GM13976 (cell line): ENCODE measurements around the gene TMEM273.
A peak's percentile ranks its signal among the peaks of the same experiment; 100 is the strongest.

Source experiments
- DNase-seq: peaks from one replicate; pipeline ENCODE4 v3.0.0; 2012; ENCODE audit warnings: low spot score
- CTCF ChIP-seq: IDR thresholded peaks from 2 replicates; pipeline ENCODE4 v1.5.1; 2012; ENCODE audit warnings: borderline replicate concordance, mild to moderate bottlenecking; ENCODE audit not compliant: insufficient read depth; ENCODE audit errors: extremely low read depth, missing control alignments, control extremely low read depth
- in situ Hi-C: fragments of 300-500 bp; cut with MboI; formaldehyde crosslinking; loops from one replicate; pipeline ENCODE4 v1.12.0; 2022; ENCODE audit warnings: low sequenced_read_pairs, mixed read lengths, inconsistent platforms; ENCODE audit not compliant: unreplicated experiment

TMEM273 gene

GRCh38 chr10:49177391-49178355 lies 10.5 kb downstream of the TMEM273 start:
- DNase-seq: peak; percentile 89
- no peak for TF ChIP-seq CTCF
- in situ Hi-C loops: no loop called here

GRCh38 chr10:49176310-49177268 lies 11.6 kb downstream of the TMEM273 start:
- DNase-seq: no peak
- TF ChIP-seq CTCF: peak; percentile 25
- in situ Hi-C loops: no loop called here

- DNase-seq: no peak
- in situ Hi-C loops: no loop called here
- TF ChIP-seq CTCF: no peak
Measured at GRCh38 chr10:49175587-49176309, 12.4 kb downstream of the TMEM273 start.

GRCh38 chr10:49174926-49175500 lies 13.2 kb downstream of the TMEM273 start:
- in situ Hi-C loops: loop anchor here (25.0 kb wide), 1 partner anchor 513 kb away; no protein-coding TSS in a partner anchor
- DNase-seq: no peak
- TF ChIP-seq CTCF: no peak

- no peak for TF ChIP-seq CTCF
- DNase-seq: no peak
- in situ Hi-C loops: loop anchor here (25.0 kb wide), 1 partner anchor 512 kb away; no protein-coding TSS in a partner anchor
Measured at GRCh38 chr10:49174261-49174925, 13.8 kb downstream of the TMEM273 start.
